Fibroblast of mammary gland (primary cell): Measurements from ENCODE around the gene RPH3AL.

ENCODE experiments used
- DNase-seq: peaks from one replicate; pipeline ENCODE4 v3.0.0-alpha.2; 2010; ENCODE audit warnings: low read depth
- H3K4me3 ChIP-seq: 2 replicates; pipeline ENCODE4 v1.5.1; 2011; ENCODE audit warnings: low read depth, mild to moderate bottlenecking, low read length, moderate library complexity; ENCODE audit not compliant: control insufficient read depth
- TF ChIP-seq, protein P1 (sequence below): conservative IDR thresholded peaks from 2 replicates; pipeline ENCODE4 v1.5.1; 2011; ENCODE audit warnings: low read depth, low read length, inconsistent platforms; ENCODE audit not compliant: control insufficient read depth, insufficient read depth

Gene RPH3AL

DNA sequence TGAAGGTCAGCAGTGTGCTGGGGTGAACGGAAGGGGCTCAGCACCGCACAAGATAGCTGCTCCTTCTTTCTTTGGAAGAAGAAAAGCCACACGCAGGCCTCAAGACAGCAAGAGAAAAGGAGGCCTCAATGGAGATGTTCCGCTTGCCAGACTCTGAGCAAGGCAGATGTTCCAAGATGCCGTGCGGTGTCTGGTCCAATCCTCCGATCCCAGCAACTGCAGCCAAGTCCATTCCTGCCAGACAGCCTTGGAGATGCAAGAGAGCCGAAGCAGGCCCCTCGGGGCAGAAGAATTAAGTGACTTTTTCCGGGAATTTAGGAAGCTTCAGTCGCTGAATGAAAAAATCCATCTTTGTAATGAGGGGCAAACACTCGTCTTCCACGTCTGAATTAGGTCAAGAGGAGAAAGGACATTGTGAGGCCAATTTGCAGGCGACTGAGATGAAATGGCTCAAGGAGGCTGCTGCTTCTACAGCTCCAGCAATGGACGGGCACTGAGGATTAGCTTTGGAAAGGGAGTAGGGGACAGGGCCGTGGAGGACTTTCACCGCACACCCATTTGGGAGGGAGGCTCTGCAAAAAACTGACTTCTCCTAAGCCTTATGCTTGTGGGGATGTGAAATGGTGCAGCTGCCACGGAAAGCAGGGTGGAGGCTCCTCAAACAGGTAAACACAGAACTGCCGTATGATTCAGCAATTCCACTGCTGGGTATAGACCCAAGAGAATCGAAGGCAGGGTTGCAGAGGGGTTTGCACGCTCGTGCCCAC is 44.7 kb downstream of the RPH3AL start:
- DNase-seq = no peak
- TF ChIP-seq, protein P1, sequence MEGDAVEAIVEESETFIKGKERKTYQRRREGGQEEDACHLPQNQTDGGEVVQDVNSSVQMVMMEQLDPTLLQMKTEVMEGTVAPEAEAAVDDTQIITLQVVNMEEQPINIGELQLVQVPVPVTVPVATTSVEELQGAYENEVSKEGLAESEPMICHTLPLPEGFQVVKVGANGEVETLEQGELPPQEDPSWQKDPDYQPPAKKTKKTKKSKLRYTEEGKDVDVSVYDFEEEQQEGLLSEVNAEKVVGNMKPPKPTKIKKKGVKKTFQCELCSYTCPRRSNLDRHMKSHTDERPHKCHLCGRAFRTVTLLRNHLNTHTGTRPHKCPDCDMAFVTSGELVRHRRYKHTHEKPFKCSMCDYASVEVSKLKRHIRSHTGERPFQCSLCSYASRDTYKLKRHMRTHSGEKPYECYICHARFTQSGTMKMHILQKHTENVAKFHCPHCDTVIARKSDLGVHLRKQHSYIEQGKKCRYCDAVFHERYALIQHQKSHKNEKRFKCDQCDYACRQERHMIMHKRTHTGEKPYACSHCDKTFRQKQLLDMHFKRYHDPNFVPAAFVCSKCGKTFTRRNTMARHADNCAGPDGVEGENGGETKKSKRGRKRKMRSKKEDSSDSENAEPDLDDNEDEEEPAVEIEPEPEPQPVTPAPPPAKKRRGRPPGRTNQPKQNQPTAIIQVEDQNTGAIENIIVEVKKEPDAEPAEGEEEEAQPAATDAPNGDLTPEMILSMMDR = no peak

DNA sequence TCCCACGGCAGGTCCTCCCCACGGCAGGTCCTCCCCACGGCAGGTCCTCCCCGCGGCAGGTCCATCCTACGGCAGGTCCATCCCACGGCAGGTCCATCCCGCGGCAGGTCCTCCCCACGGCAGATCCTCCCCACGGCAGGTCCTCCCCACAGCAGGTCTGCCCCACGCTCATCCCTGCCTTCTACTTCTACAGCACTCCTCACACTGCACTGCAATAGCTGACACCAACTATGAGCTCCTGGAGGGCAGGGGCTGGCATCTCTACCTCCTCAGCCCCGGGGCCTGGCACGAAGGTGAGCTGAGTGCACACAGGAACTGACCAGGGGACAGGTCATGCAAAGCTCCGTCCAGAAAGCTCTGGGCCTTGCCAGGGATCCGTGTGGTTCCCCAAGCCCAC is 45.3 kb downstream of the RPH3AL start:
- H3K4me3 ChIP-seq = no peak overlapping the region
- TF ChIP-seq, protein P1 = no peak
- no peak for DNase-seq

More for the DNA sequence above, 44.7 kb downstream of the RPH3AL start:
- no peak overlapping the region for H3K4me3 ChIP-seq

DNA sequence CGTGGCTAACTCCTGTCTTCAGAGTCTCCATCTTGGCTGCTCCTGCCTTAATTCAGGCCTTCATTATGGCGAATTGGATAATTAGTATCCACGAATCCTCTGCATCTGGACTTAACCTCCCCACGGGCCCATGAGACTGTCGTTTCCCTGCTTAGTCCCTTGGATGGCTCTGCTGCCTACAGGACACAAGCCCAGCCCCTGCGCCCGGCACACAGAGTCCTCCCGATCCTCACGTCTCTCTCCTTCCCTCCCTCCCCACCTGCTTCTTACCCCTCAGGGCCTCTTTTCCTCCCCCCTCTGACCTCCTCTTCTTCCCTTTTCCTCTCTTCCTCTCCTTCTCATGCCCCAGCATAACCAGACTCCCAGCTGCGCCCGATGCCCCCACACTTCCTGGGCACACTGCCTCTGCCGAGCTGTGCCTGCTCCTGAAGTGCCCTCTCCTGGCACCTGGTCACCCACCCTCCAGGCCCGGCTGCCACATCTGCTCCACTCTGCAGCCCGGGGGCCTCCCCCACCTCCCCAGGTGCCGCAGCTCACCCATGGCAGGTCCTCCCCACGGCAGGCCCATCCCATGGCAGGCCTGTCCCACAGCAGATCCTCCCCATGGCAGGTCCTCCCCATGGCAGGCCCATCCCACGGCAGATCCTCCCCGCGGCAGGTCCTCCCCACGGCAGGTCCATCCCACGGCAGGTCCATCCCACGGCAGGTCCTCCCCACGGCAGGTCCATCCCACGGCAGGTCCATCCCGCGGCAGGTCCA is 45.9 kb downstream of the RPH3AL start:
- no peak for DNase-seq
- TF ChIP-seq, protein P1 = no peak
- no peak overlapping the region for H3K4me3 ChIP-seq

DNA sequence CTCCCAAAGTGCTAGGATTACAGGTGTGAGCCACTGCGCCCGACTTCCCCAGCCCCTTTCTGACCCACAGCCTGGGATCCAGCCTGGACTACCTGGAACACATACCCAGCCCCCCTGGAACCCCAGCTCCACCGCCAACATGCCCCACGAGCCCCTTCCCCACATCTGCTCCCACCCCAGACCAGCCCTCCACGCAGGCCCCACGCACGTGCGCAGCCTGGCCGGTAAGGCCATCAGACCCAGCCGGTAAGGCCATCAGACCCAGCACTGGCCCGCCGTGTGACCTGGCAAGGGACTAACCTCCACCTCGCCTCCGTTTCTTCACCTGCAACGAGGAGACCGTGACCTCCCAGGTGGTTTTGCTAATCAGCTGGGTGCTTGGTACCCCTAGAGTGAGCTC is 46.5 kb downstream of the RPH3AL start:
- no peak overlapping the region for H3K4me3 ChIP-seq
- DNase-seq = no peak
- TF ChIP-seq, protein P1 = no peak

DNA sequence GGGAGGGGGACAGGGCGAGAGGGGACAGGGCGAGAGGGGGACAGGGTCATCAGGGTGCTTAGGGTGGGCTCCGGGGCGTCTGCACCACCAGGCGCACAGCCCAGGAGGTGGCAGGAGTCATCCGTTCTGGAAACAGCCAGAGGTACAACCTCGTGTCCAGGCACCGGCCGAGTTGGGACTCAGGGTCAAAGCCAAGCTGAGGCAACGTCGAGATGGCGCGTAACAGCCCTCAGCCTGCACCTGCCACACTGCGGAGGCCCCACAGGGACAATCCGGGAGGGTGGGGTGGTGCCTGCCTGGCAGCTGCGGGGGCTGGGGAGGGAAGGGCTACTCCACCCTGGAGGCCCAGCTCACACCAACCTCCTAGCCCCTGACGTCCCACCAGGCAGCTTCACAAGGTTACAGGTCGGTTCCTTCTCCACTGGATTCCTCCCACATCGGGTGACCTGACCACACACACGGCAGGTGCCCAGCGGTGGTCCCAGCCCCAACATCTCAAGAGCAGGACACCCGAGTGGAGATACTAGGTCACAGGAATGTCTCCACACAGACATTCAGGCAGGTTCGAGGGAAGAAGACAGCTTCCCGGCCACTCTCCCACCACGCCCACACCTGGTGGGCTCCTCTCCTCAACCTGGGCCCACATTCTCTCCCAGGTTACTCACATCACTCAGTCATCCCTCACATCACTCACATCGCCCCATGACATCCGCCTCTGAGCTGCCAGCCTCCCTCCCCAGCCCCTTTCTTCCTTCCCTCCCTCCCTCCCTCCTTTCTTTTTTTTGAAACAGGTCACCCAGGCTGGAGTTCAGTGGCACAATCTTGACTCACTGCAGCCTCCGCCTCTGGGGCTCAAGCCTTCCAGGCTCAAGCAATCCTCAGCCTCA is 47.3 kb downstream of the RPH3AL start:
- H3K4me3 ChIP-seq = no peak overlapping the region
- no peak for DNase-seq
- TF ChIP-seq, protein P1 = no peak

DNA sequence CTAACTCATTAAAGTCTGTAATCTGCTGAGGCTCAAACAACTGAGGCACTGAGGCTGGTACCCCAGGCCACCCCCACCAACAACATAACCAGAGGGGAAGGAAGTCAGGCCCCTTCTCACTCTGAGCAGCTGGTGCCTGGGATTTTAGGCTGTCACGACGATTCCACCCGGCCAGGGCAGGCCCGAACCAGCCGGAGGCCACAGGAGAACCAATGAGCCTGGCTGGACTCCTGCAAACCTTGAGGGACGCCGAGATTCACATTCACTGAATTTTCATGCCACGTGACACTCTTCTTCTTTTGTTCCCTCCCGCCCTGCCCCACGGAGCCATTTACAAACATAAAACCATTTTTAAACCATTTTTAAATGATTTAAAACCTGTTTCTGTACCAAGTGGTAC is 48.1 kb downstream of the RPH3AL start:
- DNase-seq = no peak
- TF ChIP-seq, protein P1 = no peak
- H3K4me3 ChIP-seq = no peak overlapping the region
